Ammon's horn (tissue), 1 donor: ENCODE data around the gene SPOCD1.

ENCODE experiments used
- DNase-seq: peaks from one replicate; pipeline ENCODE4 v3.0.0-alpha.2; 2016; ENCODE audit warnings: low spot score

SPOCD1 gene

GRCh38 chr1:31787261-31787660, 28.6 kb downstream of the SPOCD1 start:
- DNase-seq: no peak

GRCh38 chr1:31786366-31787060, 29.3 kb downstream of the SPOCD1 start:
- DNase-seq: no peak

- DNase-seq: no peak
Observed at GRCh38 chr1:31785947-31786290, 29.9 kb downstream of the SPOCD1 start.

- no peak for DNase-seq
Observed at GRCh38 chr1:31785020-31785946, 30.5 kb downstream of the SPOCD1 start.

GRCh38 chr1:31784356-31785019, 31.3 kb downstream of the SPOCD1 start:
- DNase-seq: no peak

GRCh38 chr1:31783846-31784245, 32.0 kb downstream of the SPOCD1 start:
- DNase-seq: no peak

GRCh38 chr1:31782421-31783410, 33.1 kb downstream of the SPOCD1 start:
- DNase-seq: no peak

GRCh38 chr1:31781756-31782371, 34.0 kb downstream of the SPOCD1 start:
- DNase-seq: no peak

GRCh38 chr1:31781138-31781755, 34.6 kb downstream of the SPOCD1 start:
- no peak for DNase-seq

GRCh38 chr1:31780632-31781031, 35.2 kb downstream of the SPOCD1 start:
- DNase-seq: no peak

- no peak for DNase-seq
Observed at GRCh38 chr1:31779687-31780086, 36.1 kb downstream of the SPOCD1 start.

GRCh38 chr1:31778763-31779488, 36.9 kb downstream of the SPOCD1 start:
- DNase-seq: no peak

GRCh38 chr1:31776516-31776915, 39.3 kb downstream of the SPOCD1 start:
- DNase-seq: no peak

- no peak for DNase-seq
Observed at GRCh38 chr1:31776032-31776431, 39.8 kb downstream of the SPOCD1 start.

GRCh38 chr1:31775210-31775999, 40.4 kb downstream of the SPOCD1 start:
- DNase-seq: no peak

- DNase-seq: no peak
Observed at GRCh38 chr1:31774495-31774894, 41.3 kb downstream of the SPOCD1 start.

- DNase-seq: no peak
Observed at GRCh38 chr1:31773861-31774260, 42.0 kb downstream of the SPOCD1 start.

GRCh38 chr1:31772669-31773248, 43.1 kb downstream of the SPOCD1 start:
- DNase-seq: no peak
